Fibroblast of lung (primary cell): ENCODE measurements around the gene RASGEF1C. TPM values are rescaled to one million over a fixed set of nuclear protein-coding genes. Genes with fewer than 3 reads are reported as not detected.

Experiments
- DNase-seq, 2 donors: peaks; one replicate each; pipeline versions ENCODE4 v3.0.0 to v3.0.0-alpha.2; 2010; ENCODE audit warnings: low read depth in 2 of 2
- H2AFZ ChIP-seq: 2 replicates; pipeline ENCODE4 v1.5.1; 2012; ENCODE audit warnings: low read length, control low read depth, inconsistent platforms
- H3K27ac ChIP-seq: 2 replicates; pipeline ENCODE4 v1.5.1; 2011; ENCODE audit warnings: low read length, control low read depth; ENCODE audit not compliant: insufficient read depth
- H3K27me3 ChIP-seq: 2 replicates; pipeline ENCODE4 v1.5.1; 2011; ENCODE audit warnings: mild to moderate bottlenecking, low read length; ENCODE audit not compliant: control insufficient read depth, insufficient read depth
- H3K36me3 ChIP-seq: 2 replicates; pipeline ENCODE4 v1.5.1; 2011; ENCODE audit warnings: low read length; ENCODE audit not compliant: control insufficient read depth, insufficient read depth
- H3K4me1 ChIP-seq: 2 replicates; pipeline ENCODE4 v1.5.1; 2011; ENCODE audit warnings: low read length; ENCODE audit not compliant: control insufficient read depth, insufficient read depth; ENCODE audit errors: extremely low read depth
- H3K4me2 ChIP-seq: 2 replicates; pipeline ENCODE4 v1.5.1; 2011; ENCODE audit warnings: low read length, control low read depth; ENCODE audit not compliant: insufficient read depth; ENCODE audit errors: extremely low read depth
- H3K4me3 ChIP-seq, 4 experiments: fragments of 200-600 bp in 1 of 4; sonication (generic) in 1 of 4; replicated peaks in 1 of 4; 2 replicates each; pipeline ENCODE4 v1.5.1; 2011 to 2016; ENCODE audit warnings: low read length in 4 of 4, low read depth in 3 of 4, mild to moderate bottlenecking in 3 of 4, control low read depth in 2 of 4, inconsistent platforms in 1 of 4, mixed read lengths in 1 of 4; ENCODE audit not compliant: insufficient read depth in 1 of 4; ENCODE audit errors: control extremely low read depth in 1 of 4
- H3K79me2 ChIP-seq: 2 replicates; pipeline ENCODE4 v1.5.1; 2012; ENCODE audit warnings: mild to moderate bottlenecking, low read length, inconsistent platforms; ENCODE audit not compliant: control insufficient read depth, insufficient read depth
- H3K9ac ChIP-seq: 2 replicates; pipeline ENCODE4 v1.5.1; 2011; ENCODE audit warnings: mild to moderate bottlenecking, low read length, control low read depth; ENCODE audit not compliant: insufficient read depth
- H3K9me3 ChIP-seq: 2 replicates; pipeline ENCODE4 v1.5.1; 2012; ENCODE audit warnings: low read depth, low read length; ENCODE audit not compliant: control insufficient read depth, insufficient read depth
- H4K20me1 ChIP-seq: 2 replicates; pipeline ENCODE4 v1.5.1; 2011; ENCODE audit warnings: low read length; ENCODE audit not compliant: control insufficient read depth, insufficient read depth; ENCODE audit errors: extremely low read depth
- CTCF ChIP-seq, 2 donors: IDR thresholded peaks in 1 of 2; conservative IDR thresholded peaks in 1 of 2; 1 replicate in 1 of 2; 2 replicates in 1 of 2; pipeline ENCODE4 v1.5.1; 2011 to 2012; ENCODE audit warnings: low read length in 2 of 2, control low read depth in 1 of 2, inconsistent platforms in 1 of 2, low read depth in 1 of 2, mild to moderate bottlenecking in 1 of 2
- EZH2 ChIP-seq: IDR thresholded peaks from 2 replicates; pipeline ENCODE4 v1.5.1; 2012; ENCODE audit warnings: low read length, control low read depth, mild to moderate bottlenecking; ENCODE audit errors: missing control alignments
- polyA plus RNA-seq, 2 donors: library from polyadenylated mRNA; depleted of rRNA in 1 of 2; stranded (reverse) in 1 of 2; unstranded in 1 of 2; fragments of >200 nt; gene quantifications; 2 replicates each; pipeline ENCODE4 v1.2.1, GENCODE V29; 2011 to 2012; ENCODE audit warnings: missing spikeins in 1 of 2
- total RNA-seq: library from RNA; depleted of rRNA; stranded (reverse); fragments of >200 nt; gene quantifications from 2 replicates; pipeline ENCODE4 v1.2.1, GENCODE V29; 2014

RASGEF1C gene
- total and polyA plus RNA-seq, 2 donors (not counting 1 experiment from before 2014, with no cell fraction given) = under 0.01 TPM; not detected in 1

- Histone ChIP-seq H3K9me3 (no peaks in the 10 kb centered on the region), H3K27me3 (no peaks in the 10 kb centered on the region), H3K9ac (no peak overlapping the region), H3K36me3 (peaks cover 2% of the 10 kb centered on the region), H3K27ac (no peak overlapping the region), H3K4me1 (no peaks in the 10 kb centered on the region), H3K79me2 (no peaks in the 10 kb centered on the region), H2AFZ (no peak overlapping the region), H4K20me1 (no peaks in the 10 kb centered on the region), H3K4me2 (no peak overlapping the region), H3K4me3 (no peak overlapping the region)
- TF ChIP-seq CTCF (conservative IDR thresholded peaks at IDR 0.05 in 1 of 2, IDR thresholded peaks at IDR 0.05 in 1 of 2; ENCODE audit: low read depth in 1 of 2, low read length in 2 of 2) (no peak), EZH2 (no peak)
- DNase-seq = no peak
These were observed 42.1 kb upstream of the RASGEF1C start for GRCh38 chr5:180251141-180251540.

GRCh38 chr5:180250329-180250728 is 41.3 kb upstream of the RASGEF1C start:
- Histone ChIP-seq H3K4me1 (no peaks in the 10 kb centered on the region), H3K79me2 (no peaks in the 10 kb centered on the region), H3K36me3 (peaks cover 2% of the 10 kb centered on the region), H3K4me2 (no peak overlapping the region), H3K27ac (no peak overlapping the region), H3K27me3 (no peaks in the 10 kb centered on the region), H3K9me3 (no peaks in the 10 kb centered on the region), H3K9ac (no peak overlapping the region), H3K4me3 (no peak overlapping the region), H2AFZ (no peak overlapping the region), H4K20me1 (no peaks in the 10 kb centered on the region)
- DNase-seq = no peak
- TF ChIP-seq EZH2 (no peak), CTCF (conservative IDR thresholded peaks at IDR 0.05 in 1 of 2, IDR thresholded peaks at IDR 0.05 in 1 of 2; ENCODE audit: low read depth in 1 of 2, low read length in 2 of 2) (no peak)

GRCh38 chr5:180241600-180241999 is 32.6 kb upstream of the RASGEF1C start:
- TF ChIP-seq CTCF (conservative IDR thresholded peaks at IDR 0.05 in 1 of 2, IDR thresholded peaks at IDR 0.05 in 1 of 2; ENCODE audit: low read depth in 1 of 2, low read length in 2 of 2) (no peak), EZH2 (no peak)
- peaks cover 3% of the 10 kb centered on the region for H3K36me3 ChIP-seq

More at GRCh38 chr5:180241600-180241999, 32.6 kb upstream of the RASGEF1C start:
- DNase-seq = no peak
- Histone ChIP-seq H3K27me3 (no peaks in the 10 kb centered on the region), H3K79me2 (no peaks in the 10 kb centered on the region), H2AFZ (no peak overlapping the region), H3K9ac (no peak overlapping the region), H4K20me1 (no peaks in the 10 kb centered on the region), H3K9me3 (no peaks in the 10 kb centered on the region), H3K4me1 (no peaks in the 10 kb centered on the region), H3K27ac (no peak overlapping the region), H3K4me3 (no peak overlapping the region), H3K4me2 (no peak overlapping the region)
